Esophagus muscularis mucosa (tissue), 4 donors: ENCODE measurements around the gene MRPL38. TPM values are rescaled to one million over a fixed set of nuclear protein-coding genes. Genes with fewer than 3 reads are reported as not detected.

ENCODE experiments used
- DNase-seq: peaks from one replicate; pipeline ENCODE4 v3.0.0-alpha.2; 2017; ENCODE audit errors: extremely low spot score
- H3K27ac ChIP-seq, 4 donors: fragments of 200-600 bp; sonication (generic); replicated peaks in 1 of 4; 1 replicate in 3 of 4; 2 replicates in 1 of 4; pipeline ENCODE4 v1.5.1; 2016 to 2019; ENCODE audit warnings: mild to moderate bottlenecking in 1 of 4
- H3K27me3 ChIP-seq, 4 donors: fragments of 200-600 bp; sonication (generic); one replicate each; pipeline versions ENCODE4 v1.5.1 to v1.6.0; 2016 to 2019
- H3K36me3 ChIP-seq, 4 donors: fragments of 200-600 bp; sonication (generic); one replicate each; pipeline ENCODE4 v1.5.1; 2016 to 2019
- H3K4me1 ChIP-seq, 4 donors: fragments of 200-600 bp; sonication (generic); one replicate each; pipeline ENCODE4 v1.5.1; 2016 to 2019
- H3K4me3 ChIP-seq, 4 donors: fragments of 200-600 bp; sonication (generic); 1 replicate in 2 of 4; 2 replicates in 2 of 4; pipeline ENCODE4 v1.5.1; 2016 to 2019; ENCODE audit warnings: mild to moderate bottlenecking in 4 of 4, moderate library complexity in 1 of 4
- H3K9me3 ChIP-seq, 4 donors: fragments of 200-600 bp; sonication (generic); 1 replicate in 3 of 4; 2 replicates in 1 of 4; pipeline ENCODE4 v1.5.1; 2016 to 2019
- EP300 ChIP-seq: sonication (generic); formaldehyde crosslinking; IDR thresholded peaks from one replicate; pipeline ENCODE4 v1.6.1; 2017; ENCODE audit warnings: antibody characterized with exemption
- POLR2A ChIP-seq: fragments of 450-650 bp; IDR thresholded peaks from one replicate; pipeline ENCODE4 v1.6.1; 2017; ENCODE audit warnings: antibody characterized with exemption, moderate library complexity, mild to moderate bottlenecking, low read depth
- POLR2AphosphoS5 ChIP-seq, 2 donors: sonication (generic); formaldehyde crosslinking; IDR thresholded peaks; one replicate each; pipeline ENCODE4 v1.6.1; 2017; ENCODE audit warnings: antibody characterized with exemption in 2 of 2
- WGBS: methylation state at CpG from one replicate; pipeline ENCODE4 v1.1.5; 2018; 5-methylcytosine and 5-hydroxymethylcytosine counted together
- intact Hi-C: fragments of 100-400 bp; cut with DNase I; formaldehyde crosslinking; loops from one replicate; pipeline ENCODE4 v1.15.1; 2023
- total RNA-seq, 4 donors: library from RNA; depleted of rRNA; stranded (reverse); fragments of >200 nt; gene quantifications; one replicate each; pipeline versions ENCODE4 v1.1.0 to v1.2.1, GENCODE V29; 2016
- TF ChIP-seq, protein P1 (sequence below), 3 experiments: fragments of 200-600 bp in 2 of 3; fragments of 450-650 bp in 1 of 3; sonication (generic) in 2 of 3; IDR thresholded peaks; one replicate each; pipeline ENCODE4 v1.5.1; 2017 to 2019; ENCODE audit warnings: antibody characterized with exemption in 3 of 3, mild to moderate bottlenecking in 2 of 3, moderate library complexity in 1 of 3

MRPL38 gene
- total RNA-seq, 4 donors from 2014 or later: 32.5 to 61.7 (median 44.1) TPM

DNA sequence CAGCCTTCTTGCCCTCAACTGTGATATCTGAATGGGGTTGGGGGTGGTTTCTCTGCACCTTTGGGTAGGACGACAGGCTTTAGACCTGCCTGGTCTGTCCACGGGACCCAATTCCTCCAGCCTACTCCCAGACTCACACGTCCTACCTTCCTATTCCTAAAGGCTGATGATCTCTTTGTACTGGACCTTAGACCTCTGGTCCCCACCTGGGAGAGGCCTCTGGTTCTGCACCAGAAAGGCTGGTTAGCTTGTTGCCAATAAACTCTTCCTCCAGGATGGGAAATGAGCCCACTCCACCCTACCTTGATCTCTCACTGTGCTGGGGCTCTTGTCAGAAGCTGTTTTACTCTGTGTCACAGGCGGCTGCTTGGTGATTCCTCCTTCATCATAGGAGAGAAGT, 21.8 kb upstream of the MRPL38 start:
- Histone ChIP-seq H3K4me1 (no peaks in the 10 kb centered on the region), H3K36me3 (peaks cover 10 to 66% (median 27%) of the 10 kb centered on the region in 4 donors), H3K27me3 (no peaks in the 10 kb centered on the region), H3K9me3 (no peaks in the 10 kb centered on the region), H3K4me3 (no peak overlapping the region), H3K27ac (no peak overlapping the region)
- WGBS: 90% methylated on average over 4 of the region's 4 CpGs
- no peak for DNase-seq
- intact Hi-C loops: no loop called here
- TF ChIP-seq POLR2A: no peak
- no peak for TF ChIP-seq EP300
- TF ChIP-seq, protein P1, sequence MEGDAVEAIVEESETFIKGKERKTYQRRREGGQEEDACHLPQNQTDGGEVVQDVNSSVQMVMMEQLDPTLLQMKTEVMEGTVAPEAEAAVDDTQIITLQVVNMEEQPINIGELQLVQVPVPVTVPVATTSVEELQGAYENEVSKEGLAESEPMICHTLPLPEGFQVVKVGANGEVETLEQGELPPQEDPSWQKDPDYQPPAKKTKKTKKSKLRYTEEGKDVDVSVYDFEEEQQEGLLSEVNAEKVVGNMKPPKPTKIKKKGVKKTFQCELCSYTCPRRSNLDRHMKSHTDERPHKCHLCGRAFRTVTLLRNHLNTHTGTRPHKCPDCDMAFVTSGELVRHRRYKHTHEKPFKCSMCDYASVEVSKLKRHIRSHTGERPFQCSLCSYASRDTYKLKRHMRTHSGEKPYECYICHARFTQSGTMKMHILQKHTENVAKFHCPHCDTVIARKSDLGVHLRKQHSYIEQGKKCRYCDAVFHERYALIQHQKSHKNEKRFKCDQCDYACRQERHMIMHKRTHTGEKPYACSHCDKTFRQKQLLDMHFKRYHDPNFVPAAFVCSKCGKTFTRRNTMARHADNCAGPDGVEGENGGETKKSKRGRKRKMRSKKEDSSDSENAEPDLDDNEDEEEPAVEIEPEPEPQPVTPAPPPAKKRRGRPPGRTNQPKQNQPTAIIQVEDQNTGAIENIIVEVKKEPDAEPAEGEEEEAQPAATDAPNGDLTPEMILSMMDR (IDR thresholded peaks at IDR 0.05): no peak
- TF ChIP-seq POLR2AphosphoS5 (IDR thresholded peaks at IDR 0.05): no peak

DNA sequence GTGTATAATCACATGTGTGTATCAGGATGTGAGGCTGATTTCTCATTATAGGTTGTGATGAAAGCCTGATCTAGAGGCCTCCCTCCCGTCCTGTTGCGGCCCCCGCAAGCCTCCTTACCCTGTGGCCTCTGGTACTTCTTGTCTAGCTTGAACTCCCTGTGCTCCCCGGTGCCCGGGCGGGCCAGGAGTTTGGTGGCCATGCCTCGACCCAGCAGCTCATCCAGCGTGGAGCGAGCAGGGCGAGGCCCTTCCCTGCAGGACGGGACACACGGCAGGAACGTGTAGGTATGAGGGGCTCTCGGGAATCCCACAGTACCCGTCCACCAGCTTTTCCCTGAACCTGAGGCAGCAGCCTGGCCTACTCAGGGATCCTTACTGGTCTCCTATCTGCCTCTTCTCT, 21.2 kb upstream of the MRPL38 start:
- Histone ChIP-seq H3K36me3 (peaks cover 10 to 71% (median 29%) of the 10 kb centered on the region in 4 donors), H3K4me1 (no peaks in the 10 kb centered on the region), H3K4me3 (no peak overlapping the region), H3K27ac (no peak overlapping the region), H3K27me3 (no peaks in the 10 kb centered on the region), H3K9me3 (no peaks in the 10 kb centered on the region)
- intact Hi-C loops: no loop called here
- 93% methylated on average over 15 of the region's 15 CpGs for WGBS
- TF ChIP-seq EP300 (no peak), POLR2AphosphoS5 (IDR thresholded peaks at IDR 0.05) (no peak), POLR2A (no peak)
- TF ChIP-seq, protein P1 (IDR thresholded peaks at IDR 0.05): no peak
- DNase-seq: no peak

DNA sequence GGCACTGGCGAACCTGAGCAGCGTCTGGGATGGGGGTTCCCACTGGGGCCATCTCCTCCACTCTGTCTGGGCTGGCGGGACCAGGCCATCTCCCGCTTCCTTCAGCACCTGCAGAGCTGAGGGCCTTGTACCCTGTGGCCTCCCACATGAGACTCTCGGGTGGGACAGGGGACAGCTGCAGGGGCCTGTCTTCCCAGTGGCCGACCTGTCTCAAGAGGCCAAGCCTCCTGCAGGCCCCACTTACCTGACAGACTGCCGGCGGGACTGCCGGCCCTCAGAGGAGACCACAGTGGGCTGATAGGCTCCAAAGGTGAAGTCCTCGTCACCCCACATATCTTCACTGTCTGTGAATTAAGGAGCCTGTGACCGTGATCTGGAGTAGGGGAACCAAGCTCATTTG, 20.4 kb upstream of the MRPL38 start:
- no peak overlapping the region for H3K27ac ChIP-seq
- no peaks in the 10 kb centered on the region for H3K9me3 ChIP-seq
- no peak for DNase-seq
- 100% methylated on average over 1 of the region's 11 CpGs for WGBS
- no peak overlapping the region for H3K4me3 ChIP-seq
- H3K36me3 ChIP-seq: peaks cover 10 to 75% (median 31%) of the 10 kb centered on the region in 4 donors
- TF ChIP-seq POLR2A (no peak), POLR2AphosphoS5 (IDR thresholded peaks at IDR 0.05) (no peak), EP300 (no peak)
- TF ChIP-seq, protein P1 (IDR thresholded peaks at IDR 0.05): no peak
- H3K27me3 ChIP-seq: no peaks in the 10 kb centered on the region
- no peaks in the 10 kb centered on the region for H3K4me1 ChIP-seq
- intact Hi-C loops: no loop called here

DNA sequence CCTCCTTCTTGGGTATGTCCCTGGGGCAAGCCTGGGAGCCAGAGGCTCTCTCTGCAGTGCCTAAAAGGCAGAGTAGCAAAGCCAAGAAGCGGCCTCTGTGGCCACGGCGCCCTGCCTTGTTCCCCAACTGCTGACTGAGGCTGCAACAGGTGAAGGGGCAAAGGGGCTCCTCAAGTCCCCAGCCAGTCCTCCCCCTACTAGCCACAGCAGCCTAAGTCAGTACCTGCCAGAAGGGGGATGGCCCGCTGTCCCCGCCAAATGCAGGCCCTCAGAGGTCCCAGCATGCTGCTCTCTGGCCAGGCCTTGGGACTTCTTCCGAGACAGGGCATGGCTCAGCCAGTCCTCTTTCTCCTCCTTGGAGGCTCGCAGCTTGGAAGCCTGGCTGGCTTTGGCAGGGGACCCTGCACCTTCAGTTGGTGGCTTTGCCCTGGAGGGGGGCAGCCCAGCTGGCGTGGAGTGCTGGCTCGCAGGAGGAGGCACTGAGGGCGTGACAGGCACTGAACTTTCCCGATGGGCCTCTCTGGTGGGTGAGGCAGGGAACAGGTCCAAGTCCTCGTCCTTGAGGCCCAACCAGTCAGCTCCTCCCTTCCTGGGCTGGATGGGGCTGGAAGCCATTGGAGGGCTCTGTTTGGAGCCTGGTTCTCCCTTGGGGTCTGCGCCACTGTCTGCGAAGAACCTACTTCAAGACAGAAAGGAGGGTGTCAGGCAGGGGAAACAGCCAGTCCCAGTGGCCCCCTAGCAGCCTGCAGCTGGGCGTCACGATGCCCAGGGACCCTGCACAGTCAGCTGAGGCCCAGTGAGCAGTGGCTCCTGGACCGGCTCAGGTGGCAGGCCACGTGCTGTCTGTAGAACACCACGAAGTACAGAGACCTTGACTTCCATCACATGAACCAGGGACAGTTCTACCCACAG, 18.5 kb upstream of the MRPL38 start:
- intact Hi-C loops: no loop called here
- WGBS: 95% methylated on average over 7 of the region's 19 CpGs
- H3K4me1 ChIP-seq: no peaks in the 10 kb centered on the region
- no peak overlapping the region for H3K4me3 ChIP-seq
- H3K27me3 ChIP-seq: no peaks in the 10 kb centered on the region
- DNase-seq: no peak
- peaks cover 10 to 82% (median 35%) of the 10 kb centered on the region in 4 donors for H3K36me3 ChIP-seq
- no peak overlapping the region for H3K27ac ChIP-seq
- TF ChIP-seq POLR2AphosphoS5 (IDR thresholded peaks at IDR 0.05): no peak
- TF ChIP-seq EP300: no peak
- TF ChIP-seq, protein P1 (IDR thresholded peaks at IDR 0.05): no peak
- TF ChIP-seq POLR2A: no peak
- no peaks in the 10 kb centered on the region for H3K9me3 ChIP-seq
